WTC11 (cell line): ENCODE results near the gene SPOP. TPM values are rescaled to one million over a fixed set of nuclear protein-coding genes. Genes with fewer than 3 reads are reported as not detected.

ENCODE experiments used
- ATAC-seq: fragments of 200-7000 bp; cut with Tn5 transposase; 2 replicates; pipeline ENCODE4 v1.10.0; 2021; ENCODE audit warnings: mild to moderate bottlenecking, moderate library complexity
- CTCF ChIA-PET: fragments of 300-600 bp; sonication (Branson Sonifier 250); formaldehyde crosslinking; loops from one replicate; lab custom pipeline; 2021; ENCODE audit warnings: antibody characterized with exemption; lab: Charles Lee
- POLR2A ChIA-PET: fragments of 350-600 bp; sonication (Branson Sonifier 250); formaldehyde crosslinking; loops from one replicate; lab custom pipeline; 2021; ENCODE audit warnings: antibody characterized with exemption; lab: Charles Lee
- DNase-seq: peaks from one replicate; pipeline ENCODE4 v3.0.0; 2021; ENCODE audit warnings: low spot score
- H3K27ac Mint-ChIP-seq: 2 replicates; pipeline ENCODE4 v1.8.0; 2021; ENCODE audit warnings: mixed read lengths
- H3K27me3 Mint-ChIP-seq: 2 replicates; pipeline ENCODE4 v1.8.0; 2021; ENCODE audit warnings: low read depth, mild to moderate bottlenecking, moderate library complexity, mixed read lengths
- H3K36me3 Mint-ChIP-seq: 2 replicates; pipeline ENCODE4 v1.8.0; 2021; ENCODE audit warnings: mixed read lengths
- H3K4me1 Mint-ChIP-seq: 2 replicates; pipeline ENCODE4 v1.8.0; 2022; ENCODE audit warnings: mixed read lengths
- H3K4me3 Mint-ChIP-seq: 2 replicates; pipeline ENCODE4 v1.8.0; 2021; ENCODE audit warnings: mild to moderate bottlenecking, moderate library complexity, mixed read lengths
- H3K9me3 Mint-ChIP-seq: 2 replicates; pipeline ENCODE4 v1.8.0; 2021; ENCODE audit warnings: mixed read lengths
- ARID4B ChIP-seq: sonication (generic); formaldehyde crosslinking; IDR thresholded peaks from 2 replicates; pipeline ENCODE4 v1.8.0; 2023; ENCODE audit warnings: missing genetic modification reagents, mild to moderate bottlenecking, borderline replicate concordance
- ATF3 ChIP-seq: sonication (generic); formaldehyde crosslinking; conservative IDR thresholded peaks from 2 replicates; pipeline ENCODE4 v1.8.1; 2022; ENCODE audit warnings: mild to moderate bottlenecking, missing genetic modification reagents
- CDX4 ChIP-seq: fragments of 250-450 bp; sonication (Bioruptor Pico); IDR thresholded peaks from 2 replicates; pipeline ENCODE4 v1.9.0; 2021; ENCODE audit warnings: moderate library complexity, mild to moderate bottlenecking, inconsistent platforms, borderline replicate concordance
- ETV6 ChIP-seq: sonication (generic); formaldehyde crosslinking; IDR thresholded peaks from 2 replicates; pipeline ENCODE4 v1.8.1; 2022; ENCODE audit warnings: mild to moderate bottlenecking, missing genetic modification reagents
- GTF2I ChIP-seq: fragments of 250-450 bp; sonication (Bioruptor Pico); conservative IDR thresholded peaks from 2 replicates; pipeline ENCODE4 v1.4.0; 2021; ENCODE audit warnings: mild to moderate bottlenecking
- HMGXB4 ChIP-seq: sonication (generic); formaldehyde crosslinking; IDR thresholded peaks from 2 replicates; pipeline ENCODE4 v1.8.1; 2023; ENCODE audit warnings: mild to moderate bottlenecking, moderate library complexity, missing genetic modification reagents
- KAT7 ChIP-seq: sonication (generic); formaldehyde crosslinking; IDR thresholded peaks from 2 replicates; pipeline ENCODE4 v1.8.1; 2023; ENCODE audit warnings: missing genetic modification reagents, mild to moderate bottlenecking, borderline replicate concordance
- MYBL2 ChIP-seq: sonication (generic); formaldehyde crosslinking; IDR thresholded peaks from 2 replicates; pipeline ENCODE4 v1.8.1; 2023; ENCODE audit warnings: mild to moderate bottlenecking, moderate library complexity, missing genetic modification reagents
- NR3C1 ChIP-seq: sonication (generic); formaldehyde crosslinking; conservative IDR thresholded peaks from 2 replicates; pipeline ENCODE4 v1.8.1; 2023; ENCODE audit warnings: low read depth, mild to moderate bottlenecking, missing genetic modification reagents
- PRRX2 ChIP-seq: fragments of 250-450 bp; sonication (Bioruptor Pico); IDR thresholded peaks from 2 replicates; pipeline ENCODE4 v1.8.0; 2021; ENCODE audit warnings: mild to moderate bottlenecking
- RORB ChIP-seq: fragments of 250-450 bp; sonication (Bioruptor Pico); IDR thresholded peaks from 2 replicates; pipeline ENCODE4 v1.9.0; 2021; ENCODE audit warnings: mild to moderate bottlenecking
- SP1 ChIP-seq: sonication (generic); formaldehyde crosslinking; conservative IDR thresholded peaks from 2 replicates; pipeline ENCODE4 v1.8.1; 2022; ENCODE audit warnings: missing genetic modification reagents
- ZBTB21 ChIP-seq: sonication (generic); formaldehyde crosslinking; IDR thresholded peaks from 2 replicates; pipeline ENCODE4 v1.8.1; 2023; ENCODE audit warnings: mild to moderate bottlenecking, missing genetic modification reagents, borderline replicate concordance
- ZNF219 ChIP-seq: sonication (generic); formaldehyde crosslinking; IDR thresholded peaks from 2 replicates; pipeline ENCODE4 v1.8.0; 2023; ENCODE audit warnings: missing genetic modification reagents, mild to moderate bottlenecking, borderline replicate concordance
- ZNF425 ChIP-seq: fragments of 250-450 bp; sonication (Bioruptor Pico); conservative IDR thresholded peaks from 2 replicates; pipeline ENCODE4 v1.9.0; 2021; ENCODE audit warnings: mild to moderate bottlenecking
- total RNA-seq: library from RNA; stranded (reverse); gene quantifications from 3 replicates; pipeline ENCODE4 v1.2.3, GENCODE V29; 2021
- TF ChIP-seq, protein P1 (sequence below): sonication (generic); formaldehyde crosslinking; IDR thresholded peaks from 2 replicates; pipeline ENCODE4 v1.8.0; 2022; ENCODE audit warnings: mild to moderate bottlenecking, missing genetic modification reagents
- TF ChIP-seq, protein P2 (sequence below): sonication (generic); formaldehyde crosslinking; IDR thresholded peaks from 2 replicates; pipeline ENCODE4 v1.8.0; 2022; ENCODE audit warnings: missing genetic modification reagents

SPOP gene
- total RNA-seq, 1 experiment from 2014 or later, result 19.2 TPM

GRCh38 chr17:49633250-49633649, 44.6 kb downstream of the SPOP start:
- Mint-ChIP-seq H3K4me1 (peaks cover 24% of the 10 kb centered on the region), H3K27me3 (no peaks in the 10 kb centered on the region), H3K36me3 (no peaks in the 10 kb centered on the region; the same call in 1 of the 2 replicates), H3K9me3 (0 out of 2 replicates have a peak, but pooled peaks cover 4% of the 10 kb centered on the region), H3K4me3 (no peak overlapping the region), H3K27ac (peak overlapping the region; percentile 88)
- ATAC-seq, result no peak
- no peak for TF ChIP-seq CDX4 (CRISPR knock-in tag)
- DNase-seq, result no peak
- CTCF ChIA-PET, result no interaction called here
- POLR2A ChIA-PET, result interaction anchor here (0.6 kb wide), 1 partner anchor 1874 kb away, joined by 5 read pairs; no protein-coding TSS in a partner anchor

- ChIA-PET POLR2A (no interaction called here), CTCF (interaction anchor here (0.6 to 1.3 kb wide), 2 partner anchors 65 to 71 kb away, joined by 3 read pairs; no protein-coding TSS in a partner anchor)
- DNase-seq (no peak), ATAC-seq (no peak)
- H3K9me3 Mint-ChIP-seq, result no peaks in the 10 kb centered on the region
- no peak overlapping the region; the same call in 1 of the 2 replicates for H3K27ac Mint-ChIP-seq
- no peaks in the 10 kb centered on the region for H3K36me3 Mint-ChIP-seq
- TF ChIP-seq ZNF219 (no peak), PRRX2 (CRISPR knock-in tag) (no peak), ETV6 (CRISPR knock-in tag) (no peak), ARID4B (CRISPR knock-in tag) (no peak), ATF3 (no peak), ZBTB21 (no peak), KAT7 (CRISPR knock-in tag) (no peak), NR3C1 (CRISPR knock-in tag) (no peak), RORB (no peak)
- H3K4me1 Mint-ChIP-seq, result peaks cover 24% of the 10 kb centered on the region
- no peaks in the 10 kb centered on the region for H3K27me3 Mint-ChIP-seq
- H3K4me3 Mint-ChIP-seq, result no peak overlapping the region
These were observed 45.7 kb downstream of the SPOP start for GRCh38 chr17:49632201-49632600.

- Mint-ChIP-seq H3K27ac (no peak overlapping the region), H3K36me3 (no peaks in the 10 kb centered on the region), H3K4me3 (no peak overlapping the region), H3K27me3 (no peaks in the 10 kb centered on the region), H3K9me3 (no peaks in the 10 kb centered on the region), H3K4me1 (peaks cover 24% of the 10 kb centered on the region)
- CTCF ChIA-PET, result interaction anchor here (1.3 kb wide), 1 partner anchor 64 kb away, joined by 3 read pairs; no protein-coding TSS in a partner anchor
- POLR2A ChIA-PET, result no interaction called here
- DNase-seq (no peak), ATAC-seq (no peak)
- TF ChIP-seq HMGXB4 (CRISPR knock-in tag) (no peak), GTF2I (no peak), ZNF425 (CRISPR knock-in tag) (no peak), SP1 (CRISPR knock-in tag) (no peak), MYBL2 (CRISPR knock-in tag) (no peak)
- TF ChIP-seq, protein P1, sequence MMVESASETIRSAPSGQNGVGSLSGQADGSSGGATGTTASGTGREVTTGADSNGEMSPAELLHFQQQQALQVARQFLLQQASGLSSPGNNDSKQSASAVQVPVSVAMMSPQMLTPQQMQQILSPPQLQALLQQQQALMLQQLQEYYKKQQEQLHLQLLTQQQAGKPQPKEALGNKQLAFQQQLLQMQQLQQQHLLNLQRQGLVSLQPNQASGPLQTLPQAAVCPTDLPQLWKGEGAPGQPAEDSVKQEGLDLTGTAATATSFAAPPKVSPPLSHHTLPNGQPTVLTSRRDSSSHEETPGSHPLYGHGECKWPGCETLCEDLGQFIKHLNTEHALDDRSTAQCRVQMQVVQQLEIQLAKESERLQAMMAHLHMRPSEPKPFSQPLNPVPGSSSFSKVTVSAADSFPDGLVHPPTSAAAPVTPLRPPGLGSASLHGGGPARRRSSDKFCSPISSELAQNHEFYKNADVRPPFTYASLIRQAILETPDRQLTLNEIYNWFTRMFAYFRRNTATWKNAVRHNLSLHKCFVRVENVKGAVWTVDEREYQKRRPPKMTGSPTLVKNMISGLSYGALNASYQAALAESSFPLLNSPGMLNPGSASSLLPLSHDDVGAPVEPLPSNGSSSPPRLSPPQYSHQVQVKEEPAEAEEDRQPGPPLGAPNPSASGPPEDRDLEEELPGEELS (CRISPR knock-in tag), result no peak
- TF ChIP-seq, protein P2, sequence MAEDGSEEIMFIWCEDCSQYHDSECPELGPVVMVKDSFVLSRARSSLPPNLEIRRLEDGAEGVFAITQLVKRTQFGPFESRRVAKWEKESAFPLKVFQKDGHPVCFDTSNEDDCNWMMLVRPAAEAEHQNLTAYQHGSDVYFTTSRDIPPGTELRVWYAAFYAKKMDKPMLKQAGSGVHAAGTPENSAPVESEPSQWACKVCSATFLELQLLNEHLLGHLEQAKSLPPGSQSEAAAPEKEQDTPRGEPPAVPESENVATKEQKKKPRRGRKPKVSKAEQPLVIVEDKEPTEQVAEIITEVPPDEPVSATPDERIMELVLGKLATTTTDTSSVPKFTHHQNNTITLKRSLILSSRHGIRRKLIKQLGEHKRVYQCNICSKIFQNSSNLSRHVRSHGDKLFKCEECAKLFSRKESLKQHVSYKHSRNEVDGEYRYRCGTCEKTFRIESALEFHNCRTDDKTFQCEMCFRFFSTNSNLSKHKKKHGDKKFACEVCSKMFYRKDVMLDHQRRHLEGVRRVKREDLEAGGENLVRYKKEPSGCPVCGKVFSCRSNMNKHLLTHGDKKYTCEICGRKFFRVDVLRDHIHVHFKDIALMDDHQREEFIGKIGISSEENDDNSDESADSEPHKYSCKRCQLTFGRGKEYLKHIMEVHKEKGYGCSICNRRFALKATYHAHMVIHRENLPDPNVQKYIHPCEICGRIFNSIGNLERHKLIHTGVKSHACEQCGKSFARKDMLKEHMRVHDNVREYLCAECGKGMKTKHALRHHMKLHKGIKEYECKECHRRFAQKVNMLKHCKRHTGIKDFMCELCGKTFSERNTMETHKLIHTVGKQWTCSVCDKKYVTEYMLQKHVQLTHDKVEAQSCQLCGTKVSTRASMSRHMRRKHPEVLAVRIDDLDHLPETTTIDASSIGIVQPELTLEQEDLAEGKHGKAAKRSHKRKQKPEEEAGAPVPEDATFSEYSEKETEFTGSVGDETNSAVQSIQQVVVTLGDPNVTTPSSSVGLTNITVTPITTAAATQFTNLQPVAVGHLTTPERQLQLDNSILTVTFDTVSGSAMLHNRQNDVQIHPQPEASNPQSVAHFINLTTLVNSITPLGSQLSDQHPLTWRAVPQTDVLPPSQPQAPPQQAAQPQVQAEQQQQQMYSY, result no peak
These were observed 46.4 kb downstream of the SPOP start for GRCh38 chr17:49631496-49631895.
